CD4-positive, alpha-beta T cell treated with Interferon gamma for 1 hour (primary cell): ENCODE data around the gene MYH6.
"Not testable (repeated sequence)": the region's sequence is repeated elsewhere in the genome, so short reads cannot be mapped to it uniquely, and the experiment has no call there.

Source experiments
- DNase-seq: peaks from one replicate; pipeline ENCODE4 v3.0.0-alpha.2; 2020

Gene MYH6

GRCh38 chr14:23392613-23393012, 15.5 kb downstream of the MYH6 start:
- DNase-seq: no peak

GRCh38 chr14:23389871-23390270, 18.2 kb downstream of the MYH6 start:
- not testable (repeated sequence) for DNase-seq

GRCh38 chr14:23389396-23389795, 18.7 kb downstream of the MYH6 start:
- DNase-seq: no peak

GRCh38 chr14:23388996-23389395, 19.1 kb downstream of the MYH6 start:
- no peak for DNase-seq

GRCh38 chr14:23387916-23388882, 19.9 kb downstream of the MYH6 start:
- no peak for DNase-seq

- DNase-seq: no peak
Observed at GRCh38 chr14:23386999-23387398, 21.1 kb downstream of the MYH6 start.

- DNase-seq: not testable (repeated sequence)
Observed at GRCh38 chr14:23386266-23386657, 21.8 kb downstream of the MYH6 start.

GRCh38 chr14:23385642-23386265, 22.3 kb downstream of the MYH6 start:
- DNase-seq: no peak

- no peak for DNase-seq
Observed at GRCh38 chr14:23385244-23385641, 22.8 kb downstream of the MYH6 start.

GRCh38 chr14:23384364-23385080, 23.6 kb downstream of the MYH6 start:
- DNase-seq: no peak

GRCh38 chr14:23382731-23383440, 25.2 kb downstream of the MYH6 start:
- DNase-seq: no peak

GRCh38 chr14:23382276-23382675, 25.8 kb downstream of the MYH6 start:
- no peak for DNase-seq

- no peak for DNase-seq
Observed at GRCh38 chr14:23381871-23382270, 26.2 kb downstream of the MYH6 start.

GRCh38 chr14:23380976-23381375, 27.1 kb downstream of the MYH6 start:
- no peak for DNase-seq

- DNase-seq: no peak
Observed at GRCh38 chr14:23380197-23380914, 27.7 kb downstream of the MYH6 start.

- DNase-seq: peak; percentile 55
Observed at GRCh38 chr14:23379366-23380196, 28.5 kb downstream of the MYH6 start.

- no peak for DNase-seq
Observed at GRCh38 chr14:23378612-23379220, 29.4 kb downstream of the MYH6 start.

GRCh38 chr14:23377573-23378563, 30.2 kb downstream of the MYH6 start:
- no peak for DNase-seq

- DNase-seq: no peak
Observed at GRCh38 chr14:23377198-23377550, 30.9 kb downstream of the MYH6 start.
